HG02623 (cell line): ENCODE results near the gene STAT5A.

Source experiments
- ATAC-seq: cut with Tn5 transposase; IDR thresholded peaks from one replicate; pipeline ENCODE4 v1.9.1; 2021; ENCODE audit warnings: moderate library complexity; ENCODE audit not compliant: unreplicated experiment

The STAT5A gene

GRCh38 chr17:42266918-42267766, 21.2 kb upstream of the STAT5A start:
- ATAC-seq, result no peak

DNA sequence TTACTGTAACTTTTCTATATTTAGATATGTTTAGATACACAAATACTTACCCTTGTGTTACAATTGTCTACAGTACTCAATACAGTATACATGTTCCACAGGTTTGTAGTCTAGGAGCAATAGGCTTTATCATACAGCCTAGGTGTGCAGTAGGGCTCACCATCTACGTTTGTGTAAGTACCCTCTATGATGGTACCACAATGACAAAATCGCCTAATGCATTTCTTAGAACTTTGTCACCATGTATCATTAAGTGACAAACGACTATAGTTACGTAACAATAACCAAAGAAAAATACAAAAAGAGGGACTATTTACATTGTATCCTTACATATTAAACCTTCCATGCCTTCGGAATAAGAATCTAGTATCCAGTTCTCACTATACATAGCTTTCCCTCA, 20.1 kb upstream of the STAT5A start:
- no peak for ATAC-seq

GRCh38 chr17:42270170-42270535, 18.1 kb upstream of the STAT5A start:
- ATAC-seq, result no peak

- no peak for ATAC-seq
Measured at GRCh38 chr17:42270596-42270995, 17.7 kb upstream of the STAT5A start.

DNA sequence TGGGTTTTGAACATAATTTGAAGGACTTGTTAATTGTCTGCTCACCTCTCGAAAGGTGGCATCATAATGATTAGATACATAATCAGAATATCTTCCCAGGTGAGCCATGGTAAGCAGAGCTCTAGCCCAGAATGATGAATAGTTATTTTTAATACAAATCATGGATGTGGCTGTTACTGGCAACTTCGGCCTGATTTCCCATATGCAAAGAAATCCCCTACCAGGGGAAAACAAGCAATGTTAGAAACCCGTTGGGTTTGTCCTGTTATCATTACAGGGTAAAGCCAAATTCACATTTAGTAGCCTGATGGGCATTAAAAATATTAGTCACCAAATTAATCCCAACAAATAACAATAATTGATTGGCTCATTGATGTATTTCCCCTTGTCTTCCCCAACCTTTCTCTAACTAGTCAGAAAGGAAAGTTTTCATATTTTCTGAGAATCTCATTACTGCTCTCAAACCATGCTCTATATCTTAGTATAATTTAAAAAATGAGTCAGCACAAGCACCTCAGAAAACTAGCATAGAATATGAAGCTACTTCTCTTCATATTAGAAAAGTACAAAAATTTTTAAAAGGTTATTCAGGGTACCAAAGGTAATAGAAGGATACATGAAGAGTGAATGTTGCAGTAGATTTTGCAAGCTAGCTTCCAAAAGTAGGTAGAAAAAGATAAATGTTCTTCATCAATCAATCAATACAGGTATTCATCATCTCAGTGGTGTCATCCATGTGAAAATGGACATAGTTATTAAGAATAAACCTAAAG, 17.1 kb upstream of the STAT5A start:
- ATAC-seq, result no peak

- ATAC-seq, result no peak
Measured at GRCh38 chr17:42271779-42272035, 16.6 kb upstream of the STAT5A start.

DNA sequence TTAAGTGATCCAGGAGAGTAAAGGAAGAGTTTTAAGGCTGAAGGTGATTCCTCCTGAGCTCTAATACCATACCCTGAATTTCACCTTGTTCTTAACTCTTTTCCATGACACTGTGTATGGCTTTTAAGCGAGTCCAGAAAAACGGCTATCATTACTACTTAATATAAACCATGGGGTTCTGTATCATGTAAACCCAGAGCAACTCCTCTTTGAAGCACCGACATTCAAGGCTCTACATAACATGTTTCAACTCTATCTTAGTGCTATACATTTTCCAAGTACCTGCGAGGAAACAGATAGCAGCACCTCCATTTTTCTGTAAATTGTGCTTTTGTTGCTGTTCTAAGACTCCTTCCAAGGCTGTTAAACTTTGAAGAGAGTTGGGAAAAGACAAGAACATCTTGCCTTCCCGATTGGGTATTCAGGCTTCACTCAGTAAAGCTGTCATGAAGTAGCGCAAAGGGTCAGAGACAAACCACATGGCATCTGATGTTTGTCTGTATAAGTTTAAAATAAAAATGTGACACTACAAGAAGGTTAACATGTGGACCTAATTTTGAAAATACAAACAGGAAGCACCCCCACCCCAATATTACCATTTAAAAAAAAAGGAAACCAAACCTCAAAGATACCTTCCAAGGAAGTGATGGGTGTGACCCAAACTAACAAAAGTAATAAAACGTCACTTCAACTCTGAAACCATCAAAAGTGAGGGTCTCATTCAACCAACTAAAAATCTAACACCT, 16.0 kb upstream of the STAT5A start:
- no peak for ATAC-seq

GRCh38 chr17:42273474-42274252, 14.6 kb upstream of the STAT5A start:
- ATAC-seq, result no peak

GRCh38 chr17:42274253-42274542, 14.1 kb upstream of the STAT5A start:
- no peak for ATAC-seq

DNA sequence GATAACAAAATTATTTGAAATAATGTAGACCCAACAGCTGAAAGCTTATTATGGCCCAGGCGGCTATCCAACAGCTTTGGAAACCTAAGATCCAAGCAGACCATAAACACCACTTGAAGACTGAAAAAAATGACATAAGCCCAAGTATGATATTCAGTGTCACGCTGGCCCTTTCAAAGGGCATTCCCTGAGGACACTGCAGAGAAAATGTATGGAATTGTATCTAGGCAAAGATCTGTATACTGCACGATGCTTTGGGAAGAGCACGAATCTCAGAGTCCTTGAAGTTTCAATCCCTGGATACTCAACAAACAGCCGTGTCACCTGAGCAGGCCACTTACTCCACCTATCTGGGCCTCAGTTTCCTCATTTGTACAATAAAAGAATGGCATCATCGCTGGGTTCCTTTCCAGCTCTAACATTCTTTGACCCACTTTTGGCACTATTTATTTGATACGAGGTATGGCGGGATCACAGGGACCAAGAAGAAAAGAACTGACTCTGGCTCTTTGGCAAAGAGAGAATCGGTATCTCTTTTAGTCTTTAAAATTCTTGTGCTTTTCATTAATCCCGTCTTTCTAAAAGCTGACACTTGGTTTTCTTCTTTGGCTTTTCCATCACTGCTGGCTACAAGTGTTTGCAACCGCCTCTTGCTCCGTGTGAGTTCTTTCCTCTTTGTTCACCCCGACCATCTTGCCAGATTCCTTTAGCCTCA, 13.3 kb upstream of the STAT5A start:
- ATAC-seq, result no peak

DNA sequence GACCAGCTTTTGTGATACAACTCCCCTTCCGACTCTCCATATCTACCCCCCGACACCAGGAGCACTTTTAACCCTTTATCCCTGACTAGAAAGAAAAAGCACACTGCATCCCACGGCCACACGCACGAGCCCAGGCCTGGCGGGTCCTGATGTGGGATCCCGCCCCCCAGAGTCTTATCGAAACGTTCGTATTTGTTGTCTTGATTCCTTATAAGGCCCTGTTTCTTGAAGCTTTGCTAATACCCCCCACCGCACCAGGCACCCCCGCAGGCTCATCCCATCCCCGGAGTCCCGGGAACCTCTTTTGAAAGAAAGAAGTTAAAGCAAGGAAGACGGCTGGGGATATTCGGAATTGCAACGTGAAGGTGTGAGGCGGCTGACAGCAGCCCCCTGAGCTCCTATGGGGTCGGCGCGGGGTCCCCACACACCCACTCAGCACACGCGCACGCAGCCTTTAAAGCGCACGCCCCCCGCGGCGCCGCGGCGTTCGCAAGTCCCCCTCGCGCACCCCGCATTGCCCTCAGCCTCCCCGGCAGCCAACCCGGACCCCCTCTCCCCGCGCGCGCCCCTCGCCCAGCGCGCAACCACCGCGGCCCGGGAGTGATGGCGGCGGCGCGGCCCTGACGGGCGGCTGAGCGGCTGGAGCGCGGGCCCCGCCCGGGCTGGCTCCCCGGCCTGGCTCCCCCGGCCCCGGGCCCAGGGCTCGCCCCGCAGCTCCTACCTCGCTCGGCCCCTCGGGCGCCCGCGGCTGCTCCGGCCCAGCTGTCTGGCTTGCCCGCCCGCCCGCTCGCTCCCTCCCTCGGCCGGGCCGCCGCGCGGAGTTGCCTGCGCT, 12.6 kb upstream of the STAT5A start:
- ATAC-seq, result no peak

DNA sequence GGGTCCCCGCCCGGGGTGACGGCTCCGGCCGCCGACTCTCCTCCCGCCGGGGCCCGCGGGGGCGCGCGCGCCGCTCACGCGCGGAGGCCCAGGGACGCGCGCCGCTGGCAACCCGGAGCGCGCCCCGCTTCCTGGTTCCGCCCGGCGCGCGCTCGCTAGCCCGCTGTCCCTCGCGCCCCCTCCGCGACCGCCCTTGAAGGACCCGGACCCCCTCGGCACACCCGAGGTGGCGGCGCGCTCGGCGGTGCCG, 12.0 kb upstream of the STAT5A start, which contains the start of gene STAT5B:
Gene STAT5B, minus strand, starts transcription at position 33 of the 250 bp plus-strand sequence. CDS start 44,264 bp downstream, outside the sequence.
- ATAC-seq, result no peak

- ATAC-seq, result no peak
Measured at GRCh38 chr17:42276609-42277341, 11.5 kb upstream of the STAT5A start.

DNA sequence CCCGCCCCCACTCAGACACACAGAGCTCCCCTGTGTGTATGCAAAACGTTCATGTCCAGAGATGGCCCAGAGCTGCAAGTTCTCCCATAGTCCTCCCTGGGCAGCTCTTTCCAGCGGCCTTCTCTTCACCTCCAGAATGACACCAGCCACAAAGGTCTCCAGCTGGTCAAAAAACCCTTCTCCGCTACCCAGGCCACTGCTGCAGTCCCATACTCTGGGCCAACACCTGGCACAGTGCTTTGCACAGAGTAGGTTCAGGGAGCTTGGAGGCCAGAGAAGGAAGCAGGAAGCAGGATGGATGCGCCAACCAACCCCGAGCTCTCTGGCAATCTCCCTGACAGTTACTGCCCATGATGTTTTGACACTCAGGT, 11.0 kb upstream of the STAT5A start:
- no peak for ATAC-seq

DNA sequence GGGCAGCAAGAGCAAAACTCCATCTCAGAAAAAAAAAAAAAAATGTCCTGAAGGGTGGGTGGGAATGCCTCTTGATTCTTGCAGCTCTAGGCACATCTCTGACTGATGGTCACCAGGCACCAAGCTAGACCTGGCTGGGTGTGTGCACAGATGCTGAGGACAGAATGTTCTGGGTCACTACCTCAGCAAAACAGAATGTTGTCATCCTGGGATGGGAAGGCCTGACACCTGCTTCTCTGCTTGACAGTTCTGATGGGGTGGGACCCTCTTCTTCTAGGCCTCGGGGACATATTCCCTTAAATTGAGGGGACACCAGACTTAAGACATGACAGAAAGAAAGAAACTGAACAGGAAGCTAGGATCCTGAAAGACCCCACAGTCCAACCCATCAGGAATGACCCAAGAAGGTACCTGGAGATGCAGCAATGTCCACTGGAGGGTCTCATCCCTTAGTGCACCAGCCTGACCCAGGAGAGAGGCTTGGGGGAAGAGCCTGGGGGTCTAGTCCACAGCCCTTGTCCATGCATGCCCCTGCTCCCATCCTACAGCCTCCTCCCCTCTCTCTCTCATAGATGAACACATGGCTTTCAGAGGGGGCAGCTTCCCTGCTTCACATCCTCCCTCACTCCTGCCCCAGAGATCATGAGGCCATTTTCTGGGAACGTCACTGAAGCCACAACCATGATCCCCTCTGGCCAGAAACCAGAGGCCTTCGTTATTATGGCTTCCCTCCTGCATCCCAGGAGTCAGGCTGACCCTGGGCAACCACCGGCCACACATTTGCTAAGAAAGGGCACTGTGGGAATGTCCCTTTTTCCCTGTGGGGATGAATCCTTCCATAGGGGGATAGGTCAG, 8.3 kb upstream of the STAT5A start:
- no peak for ATAC-seq

DNA sequence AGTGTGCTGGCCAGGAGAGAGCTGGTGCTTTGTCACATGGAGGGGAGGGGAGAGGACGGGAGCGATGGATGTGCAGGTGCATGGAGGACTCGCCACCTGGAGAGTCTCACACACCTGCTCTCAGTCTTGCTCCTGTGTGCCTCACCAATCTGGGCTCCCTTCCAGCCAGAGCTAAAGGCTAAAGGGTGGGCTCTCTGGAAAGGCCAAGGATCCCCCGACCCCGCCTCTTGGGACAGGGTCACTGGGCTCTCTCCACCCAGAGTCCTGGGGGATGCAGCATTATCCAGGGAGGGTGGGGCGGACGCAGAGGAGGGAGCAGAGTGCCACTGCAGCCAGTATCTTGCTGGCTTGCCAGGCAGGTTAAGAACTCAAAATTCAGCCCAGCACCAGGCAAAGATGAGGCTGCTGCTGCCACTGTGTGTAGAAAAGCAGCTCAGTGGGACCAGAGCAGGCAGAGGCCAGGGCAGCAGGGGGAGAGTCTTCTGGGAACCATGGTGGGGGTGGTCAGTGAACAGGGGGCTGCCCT, 6.7 kb upstream of the STAT5A start:
- ATAC-seq, result no peak

- ATAC-seq, result no peak
Measured at GRCh38 chr17:42282478-42283080, 5.7 kb upstream of the STAT5A start.
